GM19372 (cell line): ENCODE results near the gene ARL9.
"Not testable (repeated sequence)": the region's sequence is repeated elsewhere in the genome, so short reads cannot be mapped to it uniquely, and the experiment has no call there.

ENCODE experiments used
- ATAC-seq: cut with Tn5 transposase; IDR thresholded peaks from one replicate; pipeline ENCODE4 v1.9.1; 2021; ENCODE audit warnings: mild to moderate bottlenecking, low read depth, moderate library complexity; ENCODE audit not compliant: unreplicated experiment

Gene ARL9

GRCh38 chr4:56505269-56506130 is at the start of gene ARL9:
Gene ARL9 (plus strand): TSS chr4:56505791. CDS start chr4:56505863, 72 bp downstream.
- ATAC-seq, result peak; percentile 69

GRCh38 chr4:56460085-56460484 is 45.5 kb upstream of the ARL9 start:
- ATAC-seq, result no peak

GRCh38 chr4:56462157-56462556 is 43.4 kb upstream of the ARL9 start:
- ATAC-seq, result no peak

DNA sequence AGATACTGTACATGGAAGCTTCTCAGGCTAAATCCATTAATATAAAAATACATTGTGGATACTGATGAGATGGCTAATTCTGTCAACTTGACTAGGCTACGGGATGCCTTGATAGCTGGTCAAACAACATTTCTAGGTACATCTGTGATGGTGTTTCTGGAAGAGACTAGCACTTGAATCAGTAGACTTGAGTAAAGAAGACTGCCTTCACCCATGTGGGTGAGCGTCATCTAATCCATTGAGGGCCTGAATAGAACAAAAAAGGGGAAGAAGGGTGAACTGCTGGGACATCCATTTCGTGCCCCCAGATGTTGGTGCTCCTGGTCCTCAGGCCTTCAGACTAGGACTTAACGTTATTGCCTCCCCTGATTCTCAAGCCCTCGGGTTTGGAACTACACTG is 41.9 kb upstream of the ARL9 start:
- ATAC-seq, result no peak

GRCh38 chr4:56464581-56464980 is 41.0 kb upstream of the ARL9 start:
- ATAC-seq, result no peak

DNA sequence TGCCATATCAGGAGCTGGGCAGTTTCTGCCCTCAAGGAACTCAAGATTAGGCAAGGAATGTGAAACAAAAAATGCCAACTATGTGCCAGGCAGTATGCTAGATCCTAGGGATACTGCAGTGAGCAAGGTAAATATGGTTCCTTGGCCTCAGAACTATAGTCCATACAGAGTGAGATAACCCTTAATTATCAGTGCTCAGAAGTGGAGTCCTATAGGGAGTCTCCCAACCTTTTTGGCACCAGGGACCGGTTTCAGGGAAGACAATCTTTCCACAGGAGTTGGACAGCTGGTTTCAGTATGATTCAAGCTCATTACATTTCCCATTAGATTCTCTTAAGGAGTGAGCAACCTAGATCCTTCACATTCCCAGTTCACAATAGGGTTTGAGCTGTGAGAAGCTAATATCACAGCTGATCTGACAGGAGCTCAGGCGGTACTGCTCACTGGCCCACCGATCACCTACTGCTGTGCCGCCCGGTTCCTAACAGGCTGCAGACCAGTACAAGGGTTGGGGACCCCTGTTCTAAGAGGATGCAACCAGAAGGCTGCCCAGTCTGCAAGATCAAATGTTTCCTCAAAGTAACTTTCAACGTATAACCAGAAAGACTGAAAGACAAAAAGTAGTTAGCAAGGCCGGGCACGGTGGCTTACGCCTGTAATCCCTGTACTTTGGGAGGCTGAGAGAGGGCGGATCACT is 39.8 kb upstream of the ARL9 start:
- no peak for ATAC-seq

DNA sequence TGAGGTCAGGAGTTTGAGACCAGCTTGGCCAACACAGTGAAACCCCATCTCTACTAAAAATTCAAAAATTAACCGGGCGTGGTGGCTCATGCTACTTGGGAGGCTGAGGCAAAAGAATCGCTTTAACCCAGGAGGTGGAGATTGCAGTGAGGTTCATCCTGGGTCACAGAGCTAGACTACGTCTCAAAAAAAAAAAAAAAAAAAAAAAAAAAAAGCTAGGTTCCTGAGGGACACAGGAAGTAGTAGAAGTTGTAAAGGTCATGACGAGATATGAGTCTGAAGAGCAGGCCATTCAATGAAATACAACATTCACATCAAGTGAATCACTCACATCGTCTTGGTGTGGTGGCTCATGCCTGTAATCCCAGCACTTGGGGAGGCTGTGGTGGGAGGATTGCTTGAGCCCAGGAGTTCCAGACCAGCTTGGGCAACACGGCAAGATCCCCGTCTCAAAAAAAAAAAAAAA is 39.3 kb upstream of the ARL9 start:
- not testable (repeated sequence) for ATAC-seq

DNA sequence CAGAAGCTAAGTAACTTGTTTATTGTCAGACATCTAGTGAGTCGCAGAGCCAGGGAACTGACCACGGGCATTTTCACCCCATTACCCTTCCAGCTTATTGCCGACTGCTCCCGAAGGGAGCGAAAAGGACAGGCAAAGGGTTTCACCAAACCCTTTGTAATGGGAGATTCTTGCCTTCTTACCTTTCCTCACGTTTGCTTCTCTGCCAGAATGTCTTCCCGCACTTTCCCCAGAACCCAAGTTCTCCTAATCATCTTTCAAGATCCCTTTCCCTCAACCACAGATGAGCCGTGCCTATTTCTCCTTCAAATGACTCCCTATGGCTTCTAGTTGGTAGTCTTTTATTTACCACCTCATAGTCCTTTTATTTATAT is 38.7 kb upstream of the ARL9 start:
- no peak for ATAC-seq

DNA sequence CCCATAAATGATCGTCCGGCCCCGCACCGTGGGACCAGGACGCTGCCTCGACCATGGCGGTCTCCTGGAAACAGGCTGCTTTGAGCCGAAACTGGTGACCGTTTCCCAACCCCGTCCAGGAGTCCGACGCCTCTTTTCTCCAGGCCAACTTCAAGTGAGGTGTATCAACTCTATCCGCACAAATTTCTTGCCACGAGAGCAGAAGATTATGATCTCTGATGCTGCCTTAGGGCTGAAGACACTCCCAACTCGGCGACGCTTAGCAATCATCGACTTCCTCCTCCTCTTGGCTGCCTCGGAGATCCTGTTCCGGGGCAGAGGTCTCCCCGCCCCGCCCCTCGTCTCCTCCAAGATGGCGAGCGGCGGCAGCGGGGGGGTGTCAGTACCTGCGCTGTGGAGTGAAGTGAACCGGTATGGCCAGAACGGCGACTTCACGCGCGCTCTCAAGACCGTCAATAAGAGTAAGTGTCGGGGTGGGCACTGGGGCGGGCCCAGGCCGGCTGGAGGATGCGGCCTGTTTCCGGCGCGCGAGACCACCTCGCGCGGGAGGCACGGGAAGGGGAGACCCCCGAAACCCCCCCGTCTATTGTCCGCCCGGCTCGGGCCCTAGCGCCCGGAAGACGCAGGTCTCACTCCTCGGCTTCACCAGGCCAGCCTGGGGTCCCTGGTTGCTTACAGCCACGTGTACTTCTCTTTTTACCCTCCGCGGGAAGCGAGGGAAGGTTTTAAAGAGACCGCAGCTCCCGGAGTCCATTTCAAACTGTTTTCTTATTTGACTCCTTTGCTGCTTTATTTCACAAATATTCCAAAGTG is 38.1 kb upstream of the ARL9 start, which contains the start of gene SRP72:
SRP72 (plus strand) TSS at position 334 of the 813 bp plus-strand sequence; CDS start at position 353, 19 bp downstream.
- peak; percentile 93 for ATAC-seq

- ATAC-seq, result peak; percentile 39
These were observed 37.5 kb upstream of the ARL9 start for GRCh38 chr4:56468097-56468422.

DNA sequence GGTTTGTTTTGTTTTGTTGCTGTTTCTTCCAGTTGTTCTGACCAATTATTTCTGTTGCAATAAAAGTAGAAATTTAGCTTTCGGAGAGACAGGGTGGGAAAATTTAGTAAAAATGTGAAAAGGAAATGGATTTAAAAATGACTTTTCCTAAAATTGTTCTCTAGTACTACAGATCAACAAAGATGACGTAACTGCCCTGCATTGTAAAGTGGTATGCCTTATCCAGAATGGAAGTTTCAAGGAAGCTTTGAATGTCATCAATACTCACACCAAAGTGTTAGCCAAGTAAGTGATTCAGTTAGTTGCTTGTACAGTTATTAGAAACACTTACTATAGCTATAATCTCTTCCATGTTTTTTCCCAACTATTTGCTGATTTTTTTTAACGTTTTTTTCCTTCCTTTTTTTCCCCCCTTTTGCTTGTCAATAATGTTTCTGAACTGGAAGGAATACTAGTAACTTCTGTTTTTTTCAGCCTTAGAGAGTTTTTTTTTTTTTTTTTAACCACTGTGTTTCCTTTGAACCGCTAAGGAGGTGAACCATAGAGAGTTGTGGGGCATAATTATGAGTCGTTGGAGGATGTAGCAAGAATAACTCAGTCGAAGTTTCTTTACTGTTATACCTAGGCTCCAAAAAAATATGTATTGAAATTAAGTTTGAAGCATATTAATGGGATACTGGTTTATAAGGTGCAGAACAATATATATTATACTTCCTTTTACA is 35.9 kb upstream of the ARL9 start:
- no peak for ATAC-seq

DNA sequence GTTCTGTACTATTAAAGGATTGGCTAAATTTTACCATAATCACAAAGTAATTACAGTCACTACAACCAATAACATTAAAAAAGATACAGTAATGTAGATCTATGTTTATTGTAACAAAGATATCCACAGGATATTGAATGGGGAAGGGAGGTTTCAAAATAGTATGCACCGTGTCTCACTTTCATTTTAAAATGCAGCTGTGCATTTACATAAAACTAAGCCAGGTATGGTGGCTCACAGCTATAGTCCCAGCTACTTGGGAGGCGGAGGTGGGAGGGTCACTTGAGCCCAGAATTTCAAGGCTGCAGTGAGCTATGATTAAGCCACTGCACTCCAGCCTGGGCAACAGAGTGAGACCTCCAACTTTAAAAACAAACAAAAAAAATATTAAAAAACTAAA is 29.7 kb upstream of the ARL9 start:
- ATAC-seq, result peak; percentile 75

DNA sequence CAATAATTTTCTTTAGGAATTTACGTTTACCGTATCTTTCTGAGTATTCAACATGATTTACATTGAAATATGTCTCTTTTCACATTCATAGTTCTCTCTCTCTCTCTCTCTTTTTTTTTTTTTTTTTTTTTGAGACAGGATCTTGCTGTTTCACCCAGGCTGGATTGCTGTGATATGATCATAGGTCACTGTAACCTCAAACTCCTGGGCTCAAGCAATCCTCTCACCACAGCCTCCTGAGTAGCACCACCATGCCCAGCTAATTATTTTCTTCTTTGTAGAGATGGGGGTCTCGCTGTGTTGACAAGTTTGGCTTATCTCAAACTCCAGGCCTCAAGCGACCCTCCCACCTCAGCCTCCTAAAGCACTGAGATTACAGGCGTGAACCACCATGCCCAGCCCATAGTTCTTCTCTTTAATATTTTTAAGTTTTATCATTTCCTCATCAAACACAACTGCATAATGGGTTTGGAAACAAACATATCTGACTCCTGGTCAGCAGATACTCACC is 28.3 kb upstream of the ARL9 start:
- ATAC-seq, result no peak

- no peak for ATAC-seq
These were observed 24.9 kb upstream of the ARL9 start for GRCh38 chr4:56480691-56481090.

GRCh38 chr4:56496241-56496640 is 9.3 kb upstream of the ARL9 start:
- ATAC-seq, result no peak

GRCh38 chr4:56511098-56511497 is 5.5 kb downstream of the ARL9 start:
- ATAC-seq, result no peak

DNA sequence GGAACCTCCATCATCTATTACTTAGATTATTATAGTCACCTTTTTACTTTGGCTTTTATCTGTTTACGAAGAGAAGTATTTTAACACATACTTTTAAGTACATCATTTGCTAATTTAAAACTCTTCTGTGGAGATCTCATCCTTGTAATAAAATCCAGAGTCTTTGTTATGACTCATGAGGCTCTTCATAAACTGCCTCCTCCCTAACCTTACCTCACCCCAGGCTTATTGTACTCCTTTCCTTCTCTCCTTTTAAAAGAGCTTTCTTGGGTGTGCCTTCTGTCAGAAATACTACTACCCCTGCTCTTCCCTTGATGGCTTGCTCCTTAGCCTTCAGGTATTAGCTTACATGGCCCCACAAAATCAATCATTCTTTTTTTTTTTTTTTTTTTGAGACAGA is 6.6 kb downstream of the ARL9 start:
- ATAC-seq, result no peak

DNA sequence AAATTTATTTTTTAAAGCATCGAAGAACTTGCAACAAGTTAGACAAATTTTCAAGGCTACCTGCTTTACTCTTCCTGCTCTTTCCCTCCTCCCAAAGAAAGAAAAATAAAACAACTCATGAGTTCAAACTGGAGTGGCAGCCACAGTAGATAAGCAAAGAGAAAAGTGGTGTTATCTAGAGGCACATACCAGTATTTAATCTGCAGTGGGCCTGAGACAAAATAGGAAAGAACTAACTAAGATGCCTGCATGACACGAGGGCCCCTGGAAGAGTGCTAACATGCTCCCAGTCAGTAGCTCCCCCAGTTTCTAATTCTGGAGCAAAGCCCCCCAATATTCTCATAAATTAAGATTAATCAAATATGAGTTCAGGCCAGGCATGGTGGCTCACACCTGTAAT is 7.9 kb downstream of the ARL9 start:
- no peak for ATAC-seq

- peak; percentile 98 for ATAC-seq
These were observed 24.9 kb downstream of the ARL9 start for GRCh38 chr4:56530269-56531148.
